ENCODE results near the gene PLOD3.
"Not testable (repeated sequence)": the region's sequence is repeated elsewhere in the genome, so short reads cannot be mapped to it uniquely, and the experiment has no call there.

PLOD3 gene

GRCh38 chr7:101211501-101211900 is 5.9 kb downstream of the PLOD3 start:
- DNase-seq: no peak

GRCh38 chr7:101210143-101210542 is 7.2 kb downstream of the PLOD3 start:
- DNase-seq: no peak

GRCh38 chr7:101208794-101209193 is 8.6 kb downstream of the PLOD3 start:
- DNase-seq: no peak

GRCh38 chr7:101207459-101207858 is 9.9 kb downstream of the PLOD3 start:
- no peak for DNase-seq

GRCh38 chr7:101206665-101207042 is 10.7 kb downstream of the PLOD3 start:
- DNase-seq: no peak

- no peak for DNase-seq
Observed at GRCh38 chr7:101205901-101206664, 11.3 kb downstream of the PLOD3 start.

- DNase-seq: peak; percentile 69
Observed at GRCh38 chr7:101203740-101204738, 13.3 kb downstream of the PLOD3 start.

GRCh38 chr7:101202603-101202918 is 14.8 kb downstream of the PLOD3 start:
- DNase-seq: no peak

GRCh38 chr7:101201695-101202602 is 15.4 kb downstream of the PLOD3 start:
- no peak for DNase-seq

GRCh38 chr7:101200862-101201599 is 16.4 kb downstream of the PLOD3 start, which contains the start of gene MOGAT3:
TSS of gene MOGAT3 (minus strand) at chr7:101201036. CDS start at chr7:101200854, 182 bp downstream.
- DNase-seq: no peak

GRCh38 chr7:101200504-101200861 is 16.9 kb downstream of the PLOD3 start:
- no peak for DNase-seq

- not testable (repeated sequence) for DNase-seq
Observed at GRCh38 chr7:101199522-101199921, 17.9 kb downstream of the PLOD3 start.

- no peak for DNase-seq
Observed at GRCh38 chr7:101198476-101198875, 18.9 kb downstream of the PLOD3 start.

GRCh38 chr7:101197991-101198390 is 19.4 kb downstream of the PLOD3 start:
- no peak for DNase-seq

GRCh38 chr7:101195884-101196283 is 21.5 kb downstream of the PLOD3 start:
- no peak for DNase-seq

- no peak for DNase-seq
Observed at GRCh38 chr7:101189109-101189508, 28.3 kb downstream of the PLOD3 start.

GRCh38 chr7:101186844-101187428 is 30.4 kb downstream of the PLOD3 start:
- peak; percentile 75 for DNase-seq

GRCh38 chr7:101186194-101186593 is 31.2 kb downstream of the PLOD3 start:
- DNase-seq: no peak

- peak; percentile 64 for DNase-seq
Observed at GRCh38 chr7:101185258-101185839, 32.0 kb downstream of the PLOD3 start.

GRCh38 chr7:101180130-101180755 is 37.1 kb downstream of the PLOD3 start, which contains the start of gene NAT16:
TSS of gene NAT16 (minus strand) at chr7:101180293. CDS start at chr7:101174807, 5,486 bp downstream.
- DNase-seq: no peak

GRCh38 chr7:101179713-101180112 is 37.7 kb downstream of the PLOD3 start:
- DNase-seq: no peak

Measured in inflammatory macrophage treated with lipopolysaccharide for 4 hours (primary cell).